Activated naive CD4-positive, alpha-beta T cell treated with anti-CD3 and anti-CD28 coated beads, Interleukin-2, amount 50 U/mL, for 24 hours (primary cell): Measurements from ENCODE around the gene RNF223.
"Not testable (repeated sequence)": the region's sequence is repeated elsewhere in the genome, so short reads cannot be mapped to it uniquely, and the experiment has no call there.

ENCODE experiments used
- H3K27ac Mint-ChIP-seq: one replicate; pipeline ENCODE4 v1.8.0; 2021; ENCODE audit warnings: mild to moderate bottlenecking, mixed read lengths
- H3K27me3 Mint-ChIP-seq: one replicate; pipeline ENCODE4 v1.8.0; 2021; ENCODE audit warnings: mixed read lengths
- H3K36me3 Mint-ChIP-seq: one replicate; pipeline ENCODE4 v1.8.0; 2021; ENCODE audit warnings: mixed read lengths
- H3K4me1 Mint-ChIP-seq: one replicate; pipeline ENCODE4 v1.8.0; 2021; ENCODE audit warnings: mixed read lengths
- H3K4me3 Mint-ChIP-seq: one replicate; pipeline ENCODE4 v1.8.0; 2021; ENCODE audit warnings: mild to moderate bottlenecking, mixed read lengths
- H3K9me3 Mint-ChIP-seq: one replicate; pipeline ENCODE4 v1.8.0; 2021; ENCODE audit warnings: mixed read lengths

RNF223 gene

DNA sequence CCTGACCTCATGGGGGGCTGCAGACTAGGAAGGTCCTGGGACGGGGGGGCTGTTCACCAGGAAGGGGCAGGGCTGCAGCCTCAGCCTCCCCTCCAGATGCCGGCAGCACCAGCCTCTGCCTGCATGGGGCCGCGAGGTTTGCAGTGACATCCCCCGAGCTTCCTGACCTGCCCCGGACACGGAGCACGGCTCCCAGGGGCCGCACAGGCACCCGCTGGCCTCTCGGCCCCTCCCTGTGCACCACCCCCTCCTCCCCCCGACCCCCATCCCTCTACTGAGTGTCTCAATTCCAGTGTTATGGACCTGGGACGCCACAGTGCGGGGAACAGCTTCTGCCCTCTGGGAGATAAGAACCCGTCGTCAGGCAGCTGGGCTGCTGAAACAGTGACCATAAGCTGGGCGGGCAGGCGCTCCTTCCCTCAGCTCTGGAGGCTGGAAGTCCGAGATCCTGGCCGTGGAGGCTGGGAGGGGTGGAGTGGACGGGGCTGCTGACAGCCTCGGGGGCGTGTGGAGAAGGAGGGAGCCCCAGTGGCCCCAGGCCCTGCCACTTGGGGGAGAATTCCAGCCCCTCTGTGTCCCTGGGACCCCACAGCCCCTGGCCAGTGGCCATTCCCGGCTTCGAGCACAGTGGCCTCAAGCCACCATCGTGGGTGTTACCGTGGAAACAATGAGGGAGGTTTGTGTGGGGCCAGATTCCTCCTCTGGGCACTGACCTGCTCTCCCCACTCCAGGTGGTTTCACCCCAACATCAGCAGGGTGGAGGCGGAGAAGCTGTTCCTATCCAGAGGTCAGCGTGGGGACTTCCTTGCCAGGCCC lies 11.6 kb downstream of the RNF223 start:
- H3K27ac Mint-ChIP-seq: no peak overlapping the region
- peaks cover 33% of the 10 kb centered on the region for H3K4me1 Mint-ChIP-seq
- H3K9me3 Mint-ChIP-seq: no peaks in the 10 kb centered on the region
- no peaks in the 10 kb centered on the region for H3K36me3 Mint-ChIP-seq
- peak overlapping the region; percentile 62 for H3K4me3 Mint-ChIP-seq
- H3K27me3 Mint-ChIP-seq: peaks cover 4% of the 10 kb centered on the region

DNA sequence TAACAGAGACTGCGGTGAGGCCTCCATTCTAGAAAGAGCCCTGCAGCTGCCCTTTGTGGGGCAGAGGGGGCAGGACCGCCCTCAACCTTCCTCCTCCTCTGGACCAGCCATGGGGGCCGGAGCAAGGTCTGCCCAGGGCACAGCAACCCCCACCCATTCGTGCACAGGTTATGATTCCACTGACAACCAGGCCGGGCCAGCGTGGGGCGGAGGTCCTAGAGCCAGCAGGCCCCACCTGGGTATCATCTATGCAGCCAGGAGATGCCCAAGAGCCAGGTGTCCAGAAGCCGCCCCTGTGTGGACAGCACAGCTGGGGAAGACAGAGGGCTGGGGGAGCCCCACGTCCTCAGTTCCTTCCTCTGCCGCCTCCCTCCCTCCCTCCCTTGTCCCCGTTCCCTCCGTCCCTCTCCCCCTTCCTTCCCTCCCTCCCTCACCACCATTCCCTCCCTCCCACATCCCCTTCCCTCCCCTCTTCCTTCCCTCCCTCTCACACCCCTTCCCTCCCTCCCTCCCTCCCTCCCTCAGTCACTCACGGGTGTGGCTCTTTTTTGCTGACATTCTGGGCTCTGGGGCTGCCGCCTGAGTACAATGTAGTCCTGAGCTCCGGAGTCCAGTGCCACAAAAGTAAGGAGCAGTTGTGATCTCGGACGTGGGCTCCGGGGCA lies 12.3 kb downstream of the RNF223 start:
- Mint-ChIP-seq H3K4me1 (peaks cover 33% of the 10 kb centered on the region), H3K27me3 (peaks cover 4% of the 10 kb centered on the region), H3K27ac (no peak overlapping the region), H3K9me3 (no peaks in the 10 kb centered on the region), H3K4me3 (peak overlapping the region; percentile 63), H3K36me3 (no peaks in the 10 kb centered on the region)

DNA sequence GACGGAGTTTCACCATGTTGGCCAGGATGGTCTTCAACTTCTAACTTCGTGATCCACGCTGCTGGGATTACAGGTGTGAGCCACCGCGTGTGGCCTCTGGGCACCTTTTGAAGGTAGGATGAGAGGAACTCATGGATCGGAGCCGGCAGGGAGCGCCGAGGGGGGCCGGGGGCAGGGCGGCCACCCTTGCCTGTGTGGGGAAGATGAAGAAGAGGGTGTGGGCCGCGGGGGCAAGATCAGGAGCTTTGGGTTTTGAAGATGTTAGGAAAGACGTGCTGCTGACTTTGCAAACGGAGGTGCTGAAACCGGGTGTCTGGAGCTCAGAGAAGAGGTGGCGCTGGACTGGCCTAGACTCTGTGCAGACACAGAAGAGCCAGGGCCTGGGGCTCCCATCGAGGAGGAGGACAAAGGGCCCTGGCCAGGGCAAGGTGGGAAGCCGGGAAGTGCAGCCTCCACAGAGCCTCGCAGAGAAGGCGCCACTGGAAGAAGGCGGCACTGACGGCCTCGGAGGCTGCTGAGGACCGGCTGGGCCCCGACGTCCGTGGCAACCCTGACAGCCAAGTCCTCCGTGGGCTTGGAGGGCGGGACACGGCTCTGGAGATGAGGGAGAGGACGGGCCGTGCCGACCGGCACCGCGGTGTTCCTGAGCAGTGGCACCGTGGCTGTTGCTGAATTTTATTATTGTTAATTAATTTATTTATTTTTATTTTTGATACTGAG lies 13.7 kb downstream of the RNF223 start:
- Mint-ChIP-seq H3K27ac (peak overlapping the region; percentile 46), H3K9me3 (no peaks in the 10 kb centered on the region), H3K4me3 (peak overlapping the region; percentile 84), H3K27me3 (peaks cover 4% of the 10 kb centered on the region), H3K4me1 (peaks cover 24% of the 10 kb centered on the region), H3K36me3 (no peaks in the 10 kb centered on the region)

DNA sequence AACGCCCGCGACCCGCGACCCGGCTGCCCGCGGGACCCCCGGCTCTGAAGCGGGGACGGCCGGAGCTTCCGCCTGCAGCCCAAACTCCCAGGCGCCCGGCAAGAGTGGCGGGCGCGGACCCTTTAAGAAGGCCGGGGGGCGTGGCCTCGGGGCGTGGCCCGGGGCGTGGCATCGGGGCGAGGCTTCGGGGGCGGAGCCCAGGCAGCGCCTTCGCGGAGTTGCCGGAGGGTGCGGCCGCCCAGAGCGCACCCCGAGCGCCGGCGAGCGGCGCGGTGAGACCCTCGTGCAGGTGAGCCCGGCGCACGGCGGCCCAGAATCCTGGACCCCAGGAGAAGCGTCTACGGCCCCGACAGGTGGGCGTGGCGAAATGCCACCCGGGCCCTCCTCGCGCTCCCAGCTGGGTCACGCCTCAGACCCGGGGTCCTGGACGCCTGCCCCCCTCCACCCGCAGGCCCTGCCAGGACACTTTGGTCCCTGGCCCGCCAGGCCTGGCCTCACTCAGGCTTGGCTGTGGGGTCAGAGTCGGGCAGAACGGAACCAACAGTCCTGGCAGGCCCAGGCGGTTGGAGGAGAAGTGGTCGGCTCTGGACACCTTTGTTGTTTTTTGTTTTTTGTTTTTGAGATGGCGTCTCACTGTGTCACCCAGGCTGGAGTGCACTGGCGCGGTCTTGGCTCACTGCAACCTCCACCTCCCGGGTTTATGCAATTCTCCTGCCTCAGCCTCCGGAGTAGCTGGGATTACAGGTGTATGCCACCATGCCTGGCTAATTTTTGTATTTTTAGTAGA lies 14.4 kb downstream of the RNF223 start:
- H3K9me3 Mint-ChIP-seq: no peaks in the 10 kb centered on the region
- H3K4me1 Mint-ChIP-seq: peaks cover 21% of the 10 kb centered on the region
- H3K27ac Mint-ChIP-seq: no peak overlapping the region
- peak overlapping the region; percentile 84 for H3K4me3 Mint-ChIP-seq
- H3K27me3 Mint-ChIP-seq: peaks cover 4% of the 10 kb centered on the region
- no peaks in the 10 kb centered on the region for H3K36me3 Mint-ChIP-seq

DNA sequence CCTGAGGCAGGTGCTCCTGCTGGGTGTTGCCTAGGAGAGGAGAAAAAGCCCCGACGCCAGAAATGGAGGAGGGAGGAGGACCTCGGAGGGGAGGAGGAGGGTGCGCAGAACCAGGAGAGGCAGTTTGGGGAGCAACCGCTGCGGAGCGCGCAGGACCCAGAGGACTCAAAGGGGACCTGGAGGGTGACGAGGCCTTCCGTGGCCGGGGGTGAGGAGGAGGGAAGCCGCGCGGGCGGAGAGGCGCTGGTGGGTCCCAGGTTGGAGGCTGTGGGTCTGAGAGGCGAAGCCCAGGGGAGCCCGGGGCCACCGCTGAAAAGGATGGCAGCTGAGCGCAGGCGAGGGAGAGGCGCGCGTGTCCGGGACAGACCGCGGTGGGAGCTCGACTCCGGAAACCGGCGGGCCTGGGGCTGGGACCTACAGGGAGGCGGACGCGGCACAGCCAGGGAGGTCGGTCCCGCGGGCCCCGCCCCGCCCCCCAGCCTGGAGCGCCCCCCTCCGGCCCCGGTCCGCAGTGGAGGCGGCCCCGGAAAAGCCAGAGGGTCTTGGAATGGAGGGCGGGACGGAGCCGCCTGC lies 15.1 kb downstream of the RNF223 start:
- H3K27me3 Mint-ChIP-seq: peaks cover 4% of the 10 kb centered on the region
- H3K36me3 Mint-ChIP-seq: no peaks in the 10 kb centered on the region
- H3K4me3 Mint-ChIP-seq: peak overlapping the region; percentile 80
- no peak overlapping the region for H3K27ac Mint-ChIP-seq
- H3K9me3 Mint-ChIP-seq: no peaks in the 10 kb centered on the region
- H3K4me1 Mint-ChIP-seq: peaks cover 18% of the 10 kb centered on the region

DNA sequence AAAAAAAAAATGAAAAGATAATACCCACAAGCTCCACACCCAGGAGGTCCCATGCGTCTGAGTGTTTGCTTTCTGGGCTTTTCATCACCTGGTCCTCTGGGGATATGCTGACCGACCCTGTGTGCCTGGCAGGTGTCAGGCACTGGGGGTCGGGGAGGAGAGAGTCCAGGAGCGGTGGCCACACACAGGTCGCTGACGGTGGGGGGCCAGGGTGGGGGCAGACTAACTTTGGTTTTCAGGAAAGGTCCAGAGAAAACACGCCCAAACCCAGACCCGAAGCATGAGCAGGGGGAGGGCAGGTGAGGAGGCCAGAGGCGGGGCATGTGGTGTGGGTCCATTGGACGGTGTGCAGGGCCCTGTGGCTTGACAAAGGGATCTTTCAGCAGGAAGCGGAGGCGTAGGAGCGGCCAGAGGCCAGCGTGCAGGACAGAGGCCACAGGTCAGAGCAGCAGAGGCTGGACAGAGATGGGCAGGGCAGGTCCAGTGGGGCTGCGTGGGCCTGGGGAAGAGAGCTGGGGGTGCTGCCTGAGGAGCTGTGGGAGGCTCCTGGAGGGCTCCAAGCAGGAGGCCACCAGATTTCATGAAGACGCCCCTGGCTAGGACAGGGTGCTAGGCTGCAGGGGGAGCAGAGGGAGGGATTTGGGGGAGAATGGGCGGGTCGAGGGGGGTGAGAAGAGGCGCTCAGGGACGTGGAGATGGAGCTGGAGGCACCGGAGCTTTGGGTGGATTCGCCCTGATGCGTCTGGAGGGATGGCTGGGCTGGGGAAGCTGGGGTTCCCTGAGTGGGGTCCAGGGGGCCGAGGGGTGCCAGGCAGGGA lies 15.8 kb downstream of the RNF223 start:
- Mint-ChIP-seq H3K27me3 (peaks cover 4% of the 10 kb centered on the region), H3K4me3 (peak overlapping the region; percentile 80), H3K27ac (no peak overlapping the region), H3K36me3 (no peaks in the 10 kb centered on the region), H3K4me1 (peaks cover 17% of the 10 kb centered on the region), H3K9me3 (no peaks in the 10 kb centered on the region)

DNA sequence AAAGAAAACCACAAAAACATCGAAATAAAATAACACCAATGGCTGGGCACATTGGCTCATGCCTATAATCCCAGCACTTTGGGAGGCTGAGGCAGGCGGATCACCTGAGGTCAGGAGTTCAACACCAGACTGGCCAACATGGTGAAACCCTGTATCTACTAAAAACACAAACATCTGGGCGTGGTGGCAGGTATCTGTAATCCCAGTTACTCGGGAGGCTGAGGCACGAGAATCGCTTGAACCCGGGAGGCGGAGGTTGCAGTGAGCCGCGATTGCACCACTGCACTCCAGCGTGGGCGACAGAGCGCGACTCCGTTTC lies 16.4 kb downstream of the RNF223 start:
- not testable (repeated sequence) for H3K9me3 Mint-ChIP-seq, H3K36me3 Mint-ChIP-seq, H3K27ac Mint-ChIP-seq, H3K27me3 Mint-ChIP-seq
- peak overlapping the region; percentile 80 for H3K4me3 Mint-ChIP-seq
- peaks cover 14% of the 10 kb centered on the region for H3K4me1 Mint-ChIP-seq

DNA sequence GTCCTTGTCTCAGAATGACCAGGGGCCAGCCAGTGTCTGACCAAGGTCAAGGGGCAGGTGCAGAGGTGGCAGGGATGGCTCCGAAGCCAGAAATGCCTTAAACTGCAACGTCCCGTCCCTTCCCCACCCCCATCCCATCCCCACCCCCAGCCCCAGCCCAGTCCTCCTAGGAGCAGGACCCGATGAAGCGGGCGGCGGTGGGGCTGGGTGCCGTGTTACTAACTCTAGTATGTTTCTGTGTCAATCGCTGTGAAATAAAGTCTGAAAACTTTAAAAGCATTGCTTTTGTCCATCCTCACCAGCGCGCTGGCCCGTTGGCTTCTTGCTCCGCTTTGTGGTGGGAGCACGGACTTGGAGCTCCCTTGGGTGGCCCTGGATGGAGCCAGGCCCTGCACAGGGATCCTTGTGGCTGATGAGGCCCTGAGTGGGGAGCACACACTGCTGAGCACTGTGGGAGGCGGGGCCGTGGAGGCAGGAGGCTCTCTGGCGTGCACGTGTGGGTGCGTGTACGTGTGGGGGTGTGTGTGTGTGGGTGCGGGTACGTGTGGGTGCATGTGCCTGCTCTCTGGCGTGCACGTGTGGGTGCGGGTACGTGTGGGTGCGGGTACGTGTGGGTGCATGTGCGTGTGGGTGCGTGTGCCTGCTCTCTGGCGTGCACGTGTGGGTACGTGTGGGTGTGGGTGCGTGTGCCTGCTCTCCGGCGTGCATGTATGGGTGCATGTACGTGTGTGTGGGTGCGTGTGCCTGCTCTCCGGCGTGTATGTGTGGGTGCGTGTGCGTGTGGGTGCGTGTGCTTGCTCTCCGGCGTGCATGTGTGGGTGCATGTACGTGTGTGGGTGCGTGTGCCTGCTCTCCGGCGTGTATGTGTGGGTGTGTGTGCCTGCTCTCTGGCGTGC lies 18.0 kb downstream of the RNF223 start:
- H3K27ac Mint-ChIP-seq: no peak overlapping the region
- H3K27me3 Mint-ChIP-seq: peaks cover 3% of the 10 kb centered on the region
- H3K4me1 Mint-ChIP-seq: peaks cover 13% of the 10 kb centered on the region
- H3K9me3 Mint-ChIP-seq: no peaks in the 10 kb centered on the region
- H3K36me3 Mint-ChIP-seq: no peaks in the 10 kb centered on the region
- H3K4me3 Mint-ChIP-seq: no peak overlapping the region

DNA sequence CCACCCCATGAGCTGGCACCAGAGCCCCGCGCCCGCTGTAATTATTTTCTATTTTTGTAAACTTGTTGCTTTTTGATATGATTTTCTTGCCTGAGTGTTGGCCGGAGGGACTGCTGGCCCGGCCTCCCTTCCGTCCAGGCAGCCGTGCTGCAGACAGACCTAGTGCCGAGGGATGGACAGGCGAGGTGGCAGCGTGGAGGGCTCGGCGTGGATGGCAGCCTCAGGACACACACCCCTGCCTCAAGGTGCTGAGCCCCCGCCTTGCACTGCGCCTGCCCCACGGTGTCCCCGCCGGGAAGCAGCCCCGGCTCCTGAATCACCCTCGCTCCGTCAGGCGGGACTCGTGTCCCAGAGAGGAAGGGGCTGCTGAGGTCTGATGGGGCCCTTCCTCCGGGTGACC lies 19.1 kb downstream of the RNF223 start:
- no peaks in the 10 kb centered on the region for H3K36me3 Mint-ChIP-seq
- H3K27me3 Mint-ChIP-seq: no peaks in the 10 kb centered on the region
- peaks cover 4% of the 10 kb centered on the region for H3K4me1 Mint-ChIP-seq
- no peak overlapping the region for H3K27ac Mint-ChIP-seq
- no peaks in the 10 kb centered on the region for H3K9me3 Mint-ChIP-seq
- H3K4me3 Mint-ChIP-seq: no peak overlapping the region

DNA sequence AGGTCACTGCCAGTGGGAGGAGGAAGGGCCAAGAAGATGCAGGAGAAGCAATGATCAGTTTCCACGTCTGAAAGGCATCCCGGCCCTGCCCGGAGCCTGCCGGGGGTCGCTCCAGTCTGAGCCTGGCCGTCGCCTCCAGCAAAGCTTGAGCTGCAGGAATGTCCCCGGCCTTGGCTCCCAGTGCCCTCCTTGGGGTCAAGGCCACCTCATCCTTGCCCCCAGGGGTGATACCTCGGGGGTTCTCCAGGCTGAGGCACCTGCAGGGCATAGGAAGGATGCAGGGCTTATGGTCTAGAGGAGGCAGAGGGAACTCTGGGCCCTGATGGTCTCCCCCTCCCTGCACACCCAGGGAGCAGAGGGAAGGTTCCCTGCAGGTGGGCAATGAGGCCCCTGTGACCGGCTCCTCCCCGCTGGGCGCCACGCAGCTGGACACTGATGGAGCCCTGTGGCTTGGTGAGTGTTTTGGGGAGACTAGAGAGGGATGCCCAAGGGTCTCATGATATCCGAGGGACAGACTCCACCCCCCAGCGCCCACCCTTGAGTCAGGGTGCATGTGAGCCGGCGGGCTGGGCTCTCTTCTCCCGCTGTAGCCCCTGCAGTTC lies 19.9 kb downstream of the RNF223 start:
- H3K36me3 Mint-ChIP-seq: no peaks in the 10 kb centered on the region
- H3K27ac Mint-ChIP-seq: no peak overlapping the region
- peaks cover 4% of the 10 kb centered on the region for H3K4me1 Mint-ChIP-seq

DNA sequence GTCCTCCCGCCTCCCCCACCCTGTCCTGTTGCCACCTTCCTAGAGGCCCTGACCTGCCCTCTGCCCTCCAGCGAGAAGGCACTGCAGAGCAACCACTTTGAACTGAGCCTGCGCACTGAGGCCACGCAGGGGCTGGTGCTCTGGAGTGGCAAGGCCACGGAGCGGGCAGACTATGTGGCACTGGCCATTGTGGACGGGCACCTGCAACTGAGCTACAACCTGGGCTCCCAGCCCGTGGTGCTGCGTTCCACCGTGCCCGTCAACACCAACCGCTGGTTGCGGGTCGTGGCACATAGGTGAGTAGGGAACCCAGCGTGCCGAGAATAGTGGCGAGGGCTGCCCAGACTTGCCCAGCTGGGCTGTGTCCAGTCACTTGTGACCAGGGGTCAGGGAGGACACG lies 20.4 kb downstream of the RNF223 start:
- no peaks in the 10 kb centered on the region for H3K36me3 Mint-ChIP-seq
- H3K4me1 Mint-ChIP-seq: peaks cover under 1% of the 10 kb centered on the region
- H3K4me3 Mint-ChIP-seq: no peak overlapping the region
- H3K9me3 Mint-ChIP-seq: no peaks in the 10 kb centered on the region
- no peaks in the 10 kb centered on the region for H3K27me3 Mint-ChIP-seq
- no peak overlapping the region for H3K27ac Mint-ChIP-seq

More for the DNA sequence above, 19.9 kb downstream of the RNF223 start:
- H3K27me3 Mint-ChIP-seq: no peaks in the 10 kb centered on the region
- H3K9me3 Mint-ChIP-seq: no peaks in the 10 kb centered on the region
- no peak overlapping the region for H3K4me3 Mint-ChIP-seq

DNA sequence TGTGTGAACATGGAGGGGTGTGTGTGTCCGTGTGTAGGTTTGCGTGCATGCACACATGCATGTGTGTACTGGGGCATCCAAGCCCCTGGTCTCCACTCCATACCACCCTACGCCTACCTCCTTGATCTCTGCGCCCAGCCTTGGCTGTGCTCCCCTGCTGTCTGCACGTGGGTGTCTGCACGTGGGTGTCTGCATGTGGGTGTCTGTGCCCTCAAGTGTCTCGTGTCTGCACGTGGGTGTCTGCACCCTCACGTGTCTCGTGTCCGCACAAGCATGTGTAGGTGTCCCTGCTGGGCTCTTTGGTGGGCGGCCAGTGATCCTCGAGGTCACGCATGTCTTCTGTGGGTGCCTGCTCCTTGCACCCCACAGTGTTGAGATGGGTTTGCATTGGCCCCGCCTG lies 21.1 kb downstream of the RNF223 start:
- Mint-ChIP-seq H3K36me3 (no peaks in the 10 kb centered on the region), H3K4me3 (no peak overlapping the region), H3K4me1 (no peaks in the 10 kb centered on the region), H3K27ac (no peak overlapping the region), H3K27me3 (no peaks in the 10 kb centered on the region), H3K9me3 (no peaks in the 10 kb centered on the region)

DNA sequence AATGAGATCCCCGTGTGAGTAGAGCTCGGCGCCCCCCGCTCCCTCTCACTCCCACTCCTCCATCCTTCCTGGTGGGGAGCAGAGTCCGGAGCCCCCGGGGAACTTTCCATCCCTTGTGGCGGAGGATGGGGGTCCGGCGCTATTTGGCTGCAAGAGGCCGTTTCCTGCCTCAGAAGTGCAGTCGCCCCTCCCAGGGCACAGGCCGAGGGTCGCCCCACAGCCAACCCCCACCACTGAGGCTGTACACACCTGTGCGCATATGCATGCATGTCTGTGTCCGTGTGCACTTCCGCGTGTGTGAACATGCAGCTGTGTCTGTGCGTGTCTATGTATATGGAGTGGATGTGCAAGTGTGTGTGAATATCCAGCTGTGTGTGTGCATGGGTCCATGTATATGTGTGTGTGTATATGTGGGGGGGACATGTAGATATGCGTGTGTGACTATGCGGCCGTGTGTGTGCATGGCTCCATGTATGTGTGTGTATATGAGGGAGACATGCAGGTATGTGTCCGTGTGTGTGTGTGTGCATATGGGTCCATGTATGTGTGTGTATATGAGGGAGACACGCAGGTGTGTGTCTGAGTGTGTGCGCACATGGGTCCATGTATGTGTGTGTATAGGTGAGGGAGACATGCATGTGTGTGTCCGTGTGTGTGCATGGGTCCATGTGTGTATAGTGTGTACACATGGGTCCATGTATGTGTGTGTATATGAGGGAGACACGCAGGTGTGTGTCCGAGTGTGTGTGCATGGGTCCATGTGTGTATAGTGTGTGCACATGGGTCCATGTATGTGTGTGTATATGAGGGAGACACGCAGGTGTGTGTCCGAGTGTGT lies 21.9 kb downstream of the RNF223 start:
- Mint-ChIP-seq H3K27me3 (no peaks in the 10 kb centered on the region), H3K27ac (no peak overlapping the region), H3K4me1 (no peaks in the 10 kb centered on the region), H3K36me3 (no peaks in the 10 kb centered on the region), H3K4me3 (no peak overlapping the region), H3K9me3 (no peaks in the 10 kb centered on the region)
